Activated CD8-positive, alpha-beta memory T cell treated with anti-CD3 and anti-CD28 coated beads, Interleukin-2, amount 10 ng/mL, durations not matched to agents 7 days and 5 days (primary cell): ENCODE data around the gene ZNRF3. TPM values are rescaled to one million over a fixed set of nuclear protein-coding genes. Genes with fewer than 3 reads are reported as not detected.

Source experiments
- ATAC-seq: fragments of 150-1000 bp; cut with Tn5 transposase; one replicate; pipeline ENCODE4 v1.10.0; 2021; ENCODE audit warnings: moderate library complexity
- CTCF ChIA-PET: fragments of 350-600 bp; sonication (Branson Sonifier 250); formaldehyde crosslinking; loops from one replicate; lab custom pipeline; 2021; ENCODE audit warnings: antibody characterized with exemption; lab: Charles Lee
- DNase-seq: peaks from one replicate; pipeline ENCODE4 v3.0.0-alpha.2; 2020
- H3K27ac Mint-ChIP-seq: one replicate; pipeline ENCODE4 v1.8.0; 2021; ENCODE audit warnings: mild to moderate bottlenecking, mixed read lengths
- H3K27me3 Mint-ChIP-seq: one replicate; pipeline ENCODE4 v1.8.0; 2021; ENCODE audit warnings: mixed read lengths
- H3K36me3 Mint-ChIP-seq: one replicate; pipeline ENCODE4 v1.8.0; 2021; ENCODE audit warnings: mild to moderate bottlenecking, mixed read lengths
- H3K4me1 Mint-ChIP-seq: one replicate; pipeline ENCODE4 v1.8.0; 2021; ENCODE audit warnings: mixed read lengths
- H3K4me3 Mint-ChIP-seq: one replicate; pipeline ENCODE4 v1.8.0; 2021; ENCODE audit warnings: mild to moderate bottlenecking, moderate library complexity, mixed read lengths
- H3K9me3 Mint-ChIP-seq: one replicate; pipeline ENCODE4 v1.8.0; 2022; ENCODE audit warnings: low read depth, mixed read lengths
- total RNA-seq, 2 experiments: library from RNA; stranded (reverse); gene quantifications; one replicate each; pipeline ENCODE4 v1.2.3, GENCODE V29; 2021

Gene ZNRF3
- total RNA-seq, 2 experiments from 2014 or later = 0.26 to 0.79 TPM

GRCh38 chr22:28984482-28985158, 101.2 kb downstream of the ZNRF3 start:
- ATAC-seq (no peak), DNase-seq (no peak)
- Mint-ChIP-seq H3K9me3 (no peaks in the 10 kb centered on the region), H3K4me3 (no peak overlapping the region), H3K4me1 (peaks cover 3% of the 10 kb centered on the region), H3K27me3 (peaks cover 25% of the 10 kb centered on the region), H3K27ac (no peak overlapping the region), H3K36me3 (no peaks in the 10 kb centered on the region)
- CTCF ChIA-PET = no interaction called here

GRCh38 chr22:28985581-28986290, 102.4 kb downstream of the ZNRF3 start:
- no peaks in the 10 kb centered on the region for H3K9me3 Mint-ChIP-seq
- no peak for ATAC-seq
- peaks cover 16% of the 10 kb centered on the region for H3K27me3 Mint-ChIP-seq
- no peak overlapping the region for H3K4me3 Mint-ChIP-seq
- H3K27ac Mint-ChIP-seq = no peak overlapping the region
- no peaks in the 10 kb centered on the region for H3K36me3 Mint-ChIP-seq
- peaks cover 3% of the 10 kb centered on the region for H3K4me1 Mint-ChIP-seq
- no peak for DNase-seq
- CTCF ChIA-PET = no interaction called here

GRCh38 chr22:28986366-28986765, 103.0 kb downstream of the ZNRF3 start:
- Mint-ChIP-seq H3K9me3 (no peaks in the 10 kb centered on the region), H3K27ac (no peak overlapping the region), H3K4me3 (no peak overlapping the region), H3K27me3 (peaks cover 14% of the 10 kb centered on the region), H3K4me1 (peaks cover 3% of the 10 kb centered on the region), H3K36me3 (no peaks in the 10 kb centered on the region)
- CTCF ChIA-PET = no interaction called here
- DNase-seq = no peak
- no peak for ATAC-seq

DNA sequence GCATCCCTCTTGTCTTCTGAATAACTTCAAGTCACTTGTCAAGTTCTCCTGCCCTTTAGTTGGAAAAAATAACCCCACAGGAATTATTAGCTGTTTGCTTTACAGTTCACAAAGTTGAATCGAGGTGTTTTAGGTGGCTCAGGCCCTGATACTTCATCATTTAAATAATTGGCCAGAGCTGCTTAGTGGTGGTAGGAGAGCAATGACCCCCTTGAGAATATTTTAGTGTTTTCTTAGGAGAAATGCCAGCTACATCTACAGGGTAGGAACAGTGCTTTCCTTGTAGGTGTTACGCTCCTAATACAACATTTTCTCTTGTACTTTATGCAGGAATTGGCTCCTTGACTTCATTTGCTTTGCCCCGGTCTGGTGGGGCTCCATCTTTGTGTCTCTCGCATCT, 105.1 kb downstream of the ZNRF3 start:
- CTCF ChIA-PET = interaction anchor here (0.5 kb wide), 1 partner anchor 32 kb away, joined by 4 read pairs; no protein-coding TSS in a partner anchor
- Mint-ChIP-seq H3K27ac (no peak overlapping the region), H3K4me3 (no peak overlapping the region), H3K27me3 (peaks cover 15% of the 10 kb centered on the region), H3K36me3 (no peaks in the 10 kb centered on the region), H3K4me1 (peaks cover 3% of the 10 kb centered on the region), H3K9me3 (no peaks in the 10 kb centered on the region)
- DNase-seq = no peak
- ATAC-seq = no peak

DNA sequence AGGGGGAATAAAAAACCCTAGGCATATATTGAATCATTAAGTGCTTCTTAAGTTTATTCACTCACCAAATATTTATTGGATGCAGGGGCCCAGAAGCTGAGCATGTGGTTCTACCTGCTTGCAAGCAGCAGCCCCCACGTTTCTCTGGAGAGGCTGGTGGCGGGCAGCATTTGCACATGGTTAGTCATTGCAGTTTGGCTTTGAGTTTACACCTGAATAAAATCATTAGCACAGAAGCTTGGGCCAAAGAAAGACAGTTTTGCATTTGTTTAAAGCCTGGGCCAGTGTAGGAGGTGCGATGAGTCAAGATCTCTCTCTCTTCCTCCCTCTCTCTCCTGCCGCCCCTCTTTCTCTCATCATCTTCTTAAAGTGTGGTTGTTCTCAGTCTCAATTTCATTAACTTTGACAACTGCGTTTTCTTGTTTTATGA, 105.7 kb downstream of the ZNRF3 start:
- Mint-ChIP-seq H3K27ac (no peak overlapping the region), H3K4me1 (peaks cover 3% of the 10 kb centered on the region), H3K9me3 (no peaks in the 10 kb centered on the region), H3K27me3 (peaks cover 15% of the 10 kb centered on the region), H3K36me3 (no peaks in the 10 kb centered on the region), H3K4me3 (no peak overlapping the region)
- DNase-seq (no peak), ATAC-seq (no peak)
- CTCF ChIA-PET = interaction anchor here (0.5 kb wide), 1 partner anchor 33 kb away, joined by 4 read pairs; no protein-coding TSS in a partner anchor

DNA sequence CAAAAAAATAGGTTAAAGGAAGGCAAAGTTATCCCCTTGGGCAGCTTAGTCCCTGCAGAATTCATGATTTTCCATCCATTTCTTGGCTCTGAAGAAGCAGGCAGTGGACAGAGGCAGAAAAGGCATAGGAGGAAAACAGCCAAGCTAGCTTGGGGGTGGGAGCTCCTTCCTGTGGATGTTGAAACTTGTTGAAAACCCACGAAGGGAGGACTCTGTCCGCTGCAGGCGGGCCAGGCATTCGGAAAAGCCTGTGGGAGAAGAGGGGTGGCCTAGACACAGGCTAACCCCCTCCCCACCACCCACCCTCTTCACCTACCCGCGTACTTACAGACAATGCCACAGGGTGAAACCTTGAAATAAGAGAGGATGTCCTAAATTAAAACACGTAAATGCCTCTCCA, 106.1 kb downstream of the ZNRF3 start:
- ATAC-seq = no peak
- no peak overlapping the region for H3K27ac Mint-ChIP-seq

GRCh38 chr22:28989912-28990311, 106.5 kb downstream of the ZNRF3 start:
- Mint-ChIP-seq H3K27ac (no peak overlapping the region), H3K36me3 (no peaks in the 10 kb centered on the region), H3K4me3 (no peak overlapping the region), H3K4me1 (peaks cover 3% of the 10 kb centered on the region), H3K9me3 (no peaks in the 10 kb centered on the region), H3K27me3 (peaks cover 18% of the 10 kb centered on the region)
- DNase-seq = no peak
- no peak for ATAC-seq
- CTCF ChIA-PET = no interaction called here

More for the DNA sequence above, 106.1 kb downstream of the ZNRF3 start:
- Mint-ChIP-seq H3K9me3 (no peaks in the 10 kb centered on the region), H3K27me3 (peaks cover 14% of the 10 kb centered on the region), H3K4me1 (peaks cover 3% of the 10 kb centered on the region), H3K36me3 (no peaks in the 10 kb centered on the region), H3K4me3 (no peak overlapping the region)
- DNase-seq = no peak
- CTCF ChIA-PET = no interaction called here

DNA sequence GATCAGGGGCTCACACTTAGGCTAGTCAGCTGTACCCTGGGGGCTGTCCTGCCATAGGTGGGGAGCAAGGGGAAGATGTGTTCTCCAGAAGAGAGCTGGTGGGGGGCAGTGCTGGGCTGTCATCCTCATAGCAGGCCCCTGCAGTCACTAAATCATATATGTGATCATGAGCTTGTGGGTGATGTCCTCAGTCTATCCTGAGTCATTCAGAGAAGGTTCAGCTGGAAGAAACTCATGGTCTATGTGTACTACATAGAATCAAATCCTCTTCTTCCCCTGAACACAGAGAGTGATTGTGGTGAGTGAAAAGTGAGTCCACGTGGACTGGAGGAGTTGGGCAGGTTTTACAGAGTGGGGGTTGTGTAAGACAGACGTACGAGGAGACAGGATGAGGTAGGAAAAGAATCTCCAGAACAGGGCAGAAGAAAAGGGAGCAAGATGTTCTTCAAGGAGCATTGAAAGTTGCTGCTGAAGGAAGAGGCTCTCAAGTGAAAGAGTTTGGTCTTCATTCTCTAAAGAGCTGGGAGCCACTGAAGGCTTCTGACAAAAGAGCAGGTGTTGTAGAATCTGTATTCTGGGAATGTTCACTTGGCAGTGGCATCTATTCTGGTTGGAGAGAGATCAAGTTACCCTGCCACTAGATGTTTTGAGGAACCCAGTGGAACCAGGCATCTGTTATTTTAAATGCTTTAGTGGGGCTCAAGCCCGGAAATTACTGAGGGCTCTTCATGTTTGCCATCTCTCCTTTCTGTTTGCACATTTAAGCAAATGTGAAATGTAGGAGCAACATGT, 109.4 kb downstream of the ZNRF3 start:
- ATAC-seq (no peak), DNase-seq (no peak)
- Mint-ChIP-seq H3K27ac (no peak overlapping the region), H3K4me1 (peaks cover 3% of the 10 kb centered on the region), H3K4me3 (no peak overlapping the region), H3K9me3 (no peaks in the 10 kb centered on the region), H3K36me3 (no peaks in the 10 kb centered on the region), H3K27me3 (peaks cover 18% of the 10 kb centered on the region)
- CTCF ChIA-PET = no interaction called here

GRCh38 chr22:28994522-28994921, 111.2 kb downstream of the ZNRF3 start:
- Mint-ChIP-seq H3K27ac (no peak overlapping the region), H3K36me3 (no peaks in the 10 kb centered on the region), H3K4me1 (no peaks in the 10 kb centered on the region), H3K4me3 (no peak overlapping the region), H3K9me3 (no peaks in the 10 kb centered on the region), H3K27me3 (peaks cover 15% of the 10 kb centered on the region)
- no peak for DNase-seq
- ATAC-seq = no peak
- CTCF ChIA-PET = no interaction called here

- ATAC-seq (no peak), DNase-seq (no peak)
- Mint-ChIP-seq H3K4me3 (no peak overlapping the region), H3K27me3 (peaks cover 15% of the 10 kb centered on the region), H3K36me3 (no peaks in the 10 kb centered on the region), H3K4me1 (no peaks in the 10 kb centered on the region), H3K27ac (no peak overlapping the region), H3K9me3 (no peaks in the 10 kb centered on the region)
- CTCF ChIA-PET = no interaction called here
These were observed 112.2 kb downstream of the ZNRF3 start for GRCh38 chr22:28995551-28995950.

DNA sequence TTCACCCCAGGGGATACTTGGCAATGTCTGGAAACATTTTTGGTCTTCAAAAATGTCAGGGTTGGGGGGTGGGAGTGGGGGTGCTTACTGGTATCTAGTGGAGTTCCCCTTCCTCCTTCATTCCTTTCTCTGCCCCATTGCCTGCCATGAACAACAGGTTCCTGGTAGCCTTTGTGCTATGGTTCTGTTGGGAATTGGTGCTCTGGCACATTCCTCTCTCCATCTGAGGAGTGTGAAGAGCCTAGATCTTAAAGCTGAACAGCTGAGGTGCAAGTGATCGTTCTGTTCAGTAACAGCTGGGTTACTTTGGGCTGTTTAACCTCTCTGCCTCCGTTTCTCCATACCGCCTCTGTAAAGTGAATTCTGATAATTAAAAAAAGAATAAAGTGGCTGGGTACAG, 114.0 kb downstream of the ZNRF3 start:
- no peak for ATAC-seq
- Mint-ChIP-seq H3K9me3 (no peaks in the 10 kb centered on the region), H3K36me3 (no peaks in the 10 kb centered on the region), H3K4me1 (no peaks in the 10 kb centered on the region), H3K27ac (no peak overlapping the region), H3K27me3 (peaks cover 18% of the 10 kb centered on the region), H3K4me3 (no peak overlapping the region)
- DNase-seq = no peak
- CTCF ChIA-PET = interaction anchor here (1.1 kb wide), 1 partner anchor 44 kb away, joined by 3 read pairs; no protein-coding TSS in a partner anchor

- H3K4me1 Mint-ChIP-seq = no peaks in the 10 kb centered on the region
- no peaks in the 10 kb centered on the region for H3K36me3 Mint-ChIP-seq
- H3K9me3 Mint-ChIP-seq = no peaks in the 10 kb centered on the region
- CTCF ChIA-PET = interaction anchor here (1.1 to 1.2 kb wide), 2 partner anchors 143 to 247 kb away, joined by 3 to 4 read pairs; no protein-coding TSS in a partner anchor
- H3K4me3 Mint-ChIP-seq = no peak overlapping the region
- no peak for DNase-seq
- ATAC-seq = no peak
- peaks cover 19% of the 10 kb centered on the region for H3K27me3 Mint-ChIP-seq
- no peak overlapping the region for H3K27ac Mint-ChIP-seq
These were observed 115.3 kb downstream of the ZNRF3 start for GRCh38 chr22:28998681-28999080.

- DNase-seq (no peak), ATAC-seq (no peak)
- Mint-ChIP-seq H3K27me3 (peaks cover 23% of the 10 kb centered on the region), H3K9me3 (no peaks in the 10 kb centered on the region), H3K4me1 (no peaks in the 10 kb centered on the region), H3K27ac (no peak overlapping the region), H3K4me3 (no peak overlapping the region), H3K36me3 (no peaks in the 10 kb centered on the region)
- CTCF ChIA-PET = interaction anchor here (1.1 to 1.2 kb wide), 2 partner anchors 144 to 246 kb away, joined by 3 to 4 read pairs; no protein-coding TSS in a partner anchor
These were observed 116.1 kb downstream of the ZNRF3 start for GRCh38 chr22:28999510-28999909.
